Neuronal stem cell (in vitro differentiated cells): ENCODE measurements around the gene GAGE10.

Source experiments
- DNase-seq: peaks from one replicate; pipeline ENCODE4 v3.0.0-alpha.2; 2013; ENCODE audit warnings: low spot score
- H2AFZ ChIP-seq: one replicate; pipeline ENCODE4 v1.6.1; 2013; ENCODE audit warnings: mild to moderate bottlenecking, low read length, inconsistent platforms
- H2AK5ac ChIP-seq: 2 replicates; pipeline ENCODE4 v1.6.1; 2013; ENCODE audit warnings: low read depth, mild to moderate bottlenecking, inconsistent platforms, low read length, moderate library complexity, mixed read lengths
- H2BK120ac ChIP-seq: 2 replicates; pipeline ENCODE4 v1.6.1; 2013; ENCODE audit warnings: low read depth, mild to moderate bottlenecking, inconsistent platforms, low read length, moderate library complexity, mixed read lengths
- H2BK12ac ChIP-seq: one replicate; pipeline ENCODE4 v1.6.1; 2013; ENCODE audit warnings: low read length, inconsistent platforms
- H2BK15ac ChIP-seq: 2 replicates; pipeline ENCODE4 v1.6.1; 2013; ENCODE audit warnings: mild to moderate bottlenecking, low read length, inconsistent platforms, mixed read lengths
- H2BK5ac ChIP-seq: one replicate; pipeline ENCODE4 v1.6.1; 2013; ENCODE audit warnings: inconsistent platforms, mild to moderate bottlenecking, low read length, moderate library complexity
- H3K14ac ChIP-seq: one replicate; pipeline ENCODE4 v1.6.1; 2013; ENCODE audit warnings: low read length, inconsistent platforms
- H3K18ac ChIP-seq: 2 replicates; pipeline ENCODE4 v1.6.1; 2013; ENCODE audit warnings: low read length, inconsistent platforms
- H3K23ac ChIP-seq: 2 replicates; pipeline ENCODE4 v1.6.1; 2013; ENCODE audit warnings: low read depth, mild to moderate bottlenecking, mixed read lengths, low read length, inconsistent platforms; ENCODE audit not compliant: poor library complexity
- H3K27ac ChIP-seq: replicated peaks from 3 replicates; pipeline ENCODE4 v1.5.1; 2013; ENCODE audit warnings: low read length, inconsistent platforms
- H3K27me3 ChIP-seq, 3 experiments: 2 replicates each; pipeline ENCODE4 v1.6.1; 2013; ENCODE audit warnings: low read length in 3 of 3, mild to moderate bottlenecking in 2 of 3, inconsistent platforms in 1 of 3, low read depth in 1 of 3, mixed read lengths in 1 of 3, moderate library complexity in 1 of 3; ENCODE audit not compliant: control insufficient read depth in 3 of 3, insufficient read depth in 3 of 3
- H3K36me3 ChIP-seq, 2 donors: replicated peaks in 1 of 2; 2 replicates each; pipeline ENCODE4 v1.6.1; 2013; ENCODE audit warnings: low read length in 2 of 2; ENCODE audit not compliant: control insufficient read depth in 2 of 2, insufficient read depth in 2 of 2
- H3K4ac ChIP-seq: 2 replicates; pipeline ENCODE4 v1.6.1; 2013; ENCODE audit warnings: inconsistent platforms, mild to moderate bottlenecking, low read length, moderate library complexity
- H3K4me1 ChIP-seq, 2 donors: 1 replicate in 1 of 2; 2 replicates in 1 of 2; pipeline ENCODE4 v1.6.1; 2013; ENCODE audit warnings: low read length in 2 of 2, low read depth in 1 of 2; ENCODE audit not compliant: control insufficient read depth in 2 of 2, insufficient read depth in 1 of 2
- H3K4me2 ChIP-seq: one replicate; pipeline ENCODE4 v1.6.1; 2013; ENCODE audit warnings: mild to moderate bottlenecking, low read length, inconsistent platforms; ENCODE audit not compliant: insufficient read depth, poor library complexity, severe bottlenecking
- H3K4me3 ChIP-seq, 2 donors: 2 replicates each; pipeline ENCODE4 v1.5.1; 2013; ENCODE audit warnings: low read length in 2 of 2, mild to moderate bottlenecking in 2 of 2, inconsistent platforms in 1 of 2, moderate library complexity in 1 of 2
- H3K79me1 ChIP-seq: one replicate; pipeline ENCODE4 v1.6.1; 2013; ENCODE audit warnings: low read depth, mild to moderate bottlenecking, inconsistent platforms, low read length, moderate library complexity
- H3K9ac ChIP-seq: one replicate; pipeline ENCODE4 v1.6.1; 2013; ENCODE audit warnings: mild to moderate bottlenecking, low read depth, low read length, inconsistent platforms; ENCODE audit not compliant: poor library complexity
- H3K9me3 ChIP-seq, 2 donors: replicated peaks in 1 of 2; 2 replicates each; pipeline versions ENCODE3 to v1.6.1; 2013; ENCODE audit warnings: low read length in 2 of 2, mild to moderate bottlenecking in 2 of 2, inconsistent platforms in 1 of 2, low read depth in 1 of 2, mixed read lengths in 1 of 2, moderate library complexity in 1 of 2; ENCODE audit not compliant: control insufficient read depth in 2 of 2, insufficient read depth in 1 of 2
- H4K8ac ChIP-seq: one replicate; pipeline ENCODE4 v1.6.1; 2013; ENCODE audit warnings: low read depth, mild to moderate bottlenecking, inconsistent platforms, low read length, moderate library complexity
- H4K91ac ChIP-seq: one replicate; pipeline ENCODE4 v1.6.1; 2013; ENCODE audit warnings: low read length, low read depth, mild to moderate bottlenecking, inconsistent platforms; ENCODE audit not compliant: poor library complexity
- WGBS, 2 donors: extraction: QIAGEN DNeasy Blood & Tissue Kit; methylation state at CpG; one replicate each; pipeline ENCODE4 v1.1.7; 2013; ENCODE audit warnings: missing lambda C conversion rate in 2 of 2, mixed read lengths in 1 of 2; ENCODE audit not compliant: insufficient read length in 2 of 2, insufficient replicate concordance in 1 of 2; ENCODE audit errors: extremely low coverage in 2 of 2; 5-methylcytosine and 5-hydroxymethylcytosine counted together

Gene GAGE10

GRCh38 chrX:49277535-49277830 lies 26.0 kb upstream of the GAGE10 start:
- H2BK5ac ChIP-seq, result no peak overlapping the region
- H4K91ac ChIP-seq, result no peak overlapping the region
- H3K27ac ChIP-seq, result no peak overlapping the region
- peaks cover 5 to 6% of the 10 kb centered on the region in 2 donors for H3K36me3 ChIP-seq
- DNase-seq, result no peak
- H3K9me3 ChIP-seq, result no peaks in the 10 kb centered on the region
- H3K79me1 ChIP-seq, result peaks cover 8% of the 10 kb centered on the region
- H4K8ac ChIP-seq, result no peak overlapping the region
- H3K9ac ChIP-seq, result no peak overlapping the region
- WGBS, 2 donors, result no CpG with 5 or more reads among the region's 3 CpGs
- H3K4ac ChIP-seq, result no peak overlapping the region
- H2BK15ac ChIP-seq, result no peak overlapping the region
- no peak overlapping the region for H2AFZ ChIP-seq
- H3K4me3 ChIP-seq, result no peak overlapping the region
- no peak overlapping the region for H3K23ac ChIP-seq
- H3K14ac ChIP-seq, result no peak overlapping the region
- H2BK120ac ChIP-seq, result no peak overlapping the region
- no peak overlapping the region for H2BK12ac ChIP-seq
- peaks cover 0 to 2% of the 10 kb centered on the region in 2 donors for H3K4me1 ChIP-seq
- no peak overlapping the region for H3K4me2 ChIP-seq
- no peak overlapping the region for H3K18ac ChIP-seq
- H2AK5ac ChIP-seq, result no peak overlapping the region
- no peaks in the 10 kb centered on the region for H3K27me3 ChIP-seq

- Histone ChIP-seq H2BK120ac (no peak overlapping the region), H3K36me3 (peaks cover under 1 to 3% of the 10 kb centered on the region in 2 donors), H2BK12ac (no peak overlapping the region)
Observed at GRCh38 chrX:49278081-49278480, 25.4 kb upstream of the GAGE10 start.

DNA sequence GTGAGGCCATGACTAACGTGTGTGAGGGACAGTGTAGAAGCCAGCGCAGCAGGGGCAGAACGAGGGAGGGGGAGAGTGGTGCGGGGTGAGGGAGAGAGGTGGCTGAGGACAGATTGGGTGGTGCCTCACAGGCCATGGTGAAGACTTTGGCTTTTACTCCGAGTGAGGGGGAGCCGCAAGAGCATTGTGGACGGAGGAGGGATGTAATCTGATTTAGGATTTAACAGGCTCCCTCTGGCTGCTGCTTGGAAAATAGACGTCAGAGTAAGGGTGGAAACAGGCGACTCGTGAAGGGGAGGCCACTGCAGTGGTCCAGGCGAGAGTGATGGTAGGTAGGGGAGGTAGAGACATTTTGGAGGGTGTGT lies 20.8 kb upstream of the GAGE10 start:
- H3K14ac ChIP-seq, result no peak overlapping the region
- H3K9ac ChIP-seq, result no peak overlapping the region
- H3K4ac ChIP-seq, result no peak overlapping the region
- no peak overlapping the region for H4K91ac ChIP-seq
- H2BK5ac ChIP-seq, result no peak overlapping the region
- no peak overlapping the region for H3K4me3 ChIP-seq
- H4K8ac ChIP-seq, result peak overlapping the region; percentile 17
- WGBS, 2 donors, result no CpG with 5 or more reads among the region's 11 CpGs
- no peaks in the 10 kb centered on the region for H3K27me3 ChIP-seq
- no peak overlapping the region for H3K4me2 ChIP-seq
- H2BK15ac ChIP-seq, result no peak overlapping the region
- no peak overlapping the region for H3K23ac ChIP-seq
- peaks cover 1% of the 10 kb centered on the region for H3K79me1 ChIP-seq
- no peaks in the 10 kb centered on the region for H3K4me1 ChIP-seq
- no peak overlapping the region for H3K18ac ChIP-seq
- H3K9me3 ChIP-seq, result no peaks in the 10 kb centered on the region
- H2AFZ ChIP-seq, result no peak overlapping the region
- no peak for DNase-seq
- no peaks in the 10 kb centered on the region for H3K36me3 ChIP-seq
- H2BK12ac ChIP-seq, result no peak overlapping the region
- no peak overlapping the region for H2AK5ac ChIP-seq
- H2BK120ac ChIP-seq, result no peak overlapping the region
- H3K27ac ChIP-seq, result no peak overlapping the region

More at GRCh38 chrX:49278081-49278480, 25.4 kb upstream of the GAGE10 start:
- Histone ChIP-seq H2BK15ac (no peak overlapping the region), H3K9me3 (no peaks in the 10 kb centered on the region), H2AFZ (no peak overlapping the region), H2AK5ac (no peak overlapping the region), H2BK5ac (no peak overlapping the region), H3K79me1 (peaks cover 8% of the 10 kb centered on the region), H3K14ac (no peak overlapping the region), H3K4ac (no peak overlapping the region), H4K8ac (no peak overlapping the region), H4K91ac (no peak overlapping the region), H3K18ac (no peak overlapping the region), H3K23ac (no peak overlapping the region), H3K4me1 (no peaks in the 10 kb centered on the region), H3K4me2 (no peak overlapping the region), H3K4me3 (no peak overlapping the region), H3K9ac (no peak overlapping the region), H3K27me3 (no peaks in the 10 kb centered on the region), H3K27ac (no peak overlapping the region)
- no peak for DNase-seq
- no CpG with 5 or more reads among the region's 3 CpGs for WGBS, 2 donors

DNA sequence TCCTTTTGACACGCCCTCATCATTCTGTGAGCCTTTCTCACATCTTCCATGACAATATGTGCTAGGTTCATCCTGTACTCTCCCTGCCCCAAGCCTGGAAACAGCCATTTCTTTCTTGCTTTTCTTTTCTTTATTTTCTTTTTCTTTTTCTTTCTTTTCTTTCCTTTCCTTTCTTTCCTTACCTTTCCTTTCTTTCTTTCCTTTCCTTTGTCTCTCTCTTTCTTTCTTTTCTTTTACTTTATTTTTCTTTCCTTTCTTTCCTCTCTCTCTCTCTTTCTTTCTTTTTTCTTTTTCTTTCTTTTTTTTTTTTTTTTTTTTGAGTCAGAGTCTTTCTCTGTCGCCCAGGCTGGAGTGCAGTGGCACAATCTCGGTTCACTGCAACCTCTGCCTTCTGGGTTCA lies 19.2 kb upstream of the GAGE10 start:
- H2BK15ac ChIP-seq, result no peak overlapping the region
- WGBS, 2 donors, result no CpG with 5 or more reads among the region's 3 CpGs

More for the DNA sequence above, 19.2 kb upstream of the GAGE10 start:
- H3K4me3 ChIP-seq, result no peak overlapping the region
- H3K27ac ChIP-seq, result no peak overlapping the region
- no peak overlapping the region for H4K91ac ChIP-seq
- H3K4me2 ChIP-seq, result no peak overlapping the region
- no peak overlapping the region for H2BK12ac ChIP-seq
- no peak overlapping the region for H3K9ac ChIP-seq
- no peaks in the 10 kb centered on the region for H3K36me3 ChIP-seq
- no peak overlapping the region for H3K4ac ChIP-seq
- H3K9me3 ChIP-seq, result no peaks in the 10 kb centered on the region
- no peaks in the 10 kb centered on the region for H3K27me3 ChIP-seq
- H2AK5ac ChIP-seq, result no peak overlapping the region
- H2BK5ac ChIP-seq, result no peak overlapping the region
- H4K8ac ChIP-seq, result no peak overlapping the region
- no peaks in the 10 kb centered on the region for H3K4me1 ChIP-seq
- no peak overlapping the region for H3K18ac ChIP-seq
- H2BK120ac ChIP-seq, result no peak overlapping the region
- H3K79me1 ChIP-seq, result no peaks in the 10 kb centered on the region
- H2AFZ ChIP-seq, result no peak overlapping the region
- no peak overlapping the region for H3K23ac ChIP-seq
- no peak for DNase-seq
- H3K14ac ChIP-seq, result no peak overlapping the region
